Measurements from ENCODE around the gene CLINT1.

DNA sequence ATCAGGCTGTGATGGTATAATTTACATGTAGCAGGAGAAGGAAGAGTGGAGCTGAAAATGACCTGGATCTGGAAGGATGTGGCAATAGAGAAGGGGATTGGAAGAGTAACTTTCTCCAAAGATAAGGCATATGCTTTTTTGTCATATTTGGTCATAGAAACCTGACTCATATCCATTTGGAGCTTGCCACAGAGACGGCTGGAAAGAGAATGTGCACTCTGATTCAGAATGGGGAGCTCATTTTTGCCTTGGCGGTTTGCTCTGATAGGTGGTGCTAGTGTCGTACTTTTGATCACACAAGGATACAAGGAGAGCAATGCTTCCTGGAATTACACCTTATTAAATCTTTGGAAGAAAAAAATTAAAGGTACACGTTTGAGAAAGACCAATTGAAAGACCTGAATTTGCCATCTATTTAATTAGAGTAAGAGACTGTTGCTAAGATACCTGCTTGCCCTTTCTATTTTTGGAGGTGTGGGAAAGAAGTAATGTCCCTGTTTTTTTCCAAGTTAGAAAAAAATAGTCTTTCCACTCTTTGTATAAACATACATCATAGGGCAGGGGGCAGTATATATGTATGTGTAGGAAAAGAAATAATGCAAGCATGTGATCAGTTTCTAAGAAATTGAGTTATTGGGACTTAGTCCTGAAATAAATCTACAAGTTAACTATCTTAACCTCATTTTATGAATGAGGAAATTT is 110.0 kb downstream of the CLINT1 start:
- TF ChIP-seq, protein P1, sequence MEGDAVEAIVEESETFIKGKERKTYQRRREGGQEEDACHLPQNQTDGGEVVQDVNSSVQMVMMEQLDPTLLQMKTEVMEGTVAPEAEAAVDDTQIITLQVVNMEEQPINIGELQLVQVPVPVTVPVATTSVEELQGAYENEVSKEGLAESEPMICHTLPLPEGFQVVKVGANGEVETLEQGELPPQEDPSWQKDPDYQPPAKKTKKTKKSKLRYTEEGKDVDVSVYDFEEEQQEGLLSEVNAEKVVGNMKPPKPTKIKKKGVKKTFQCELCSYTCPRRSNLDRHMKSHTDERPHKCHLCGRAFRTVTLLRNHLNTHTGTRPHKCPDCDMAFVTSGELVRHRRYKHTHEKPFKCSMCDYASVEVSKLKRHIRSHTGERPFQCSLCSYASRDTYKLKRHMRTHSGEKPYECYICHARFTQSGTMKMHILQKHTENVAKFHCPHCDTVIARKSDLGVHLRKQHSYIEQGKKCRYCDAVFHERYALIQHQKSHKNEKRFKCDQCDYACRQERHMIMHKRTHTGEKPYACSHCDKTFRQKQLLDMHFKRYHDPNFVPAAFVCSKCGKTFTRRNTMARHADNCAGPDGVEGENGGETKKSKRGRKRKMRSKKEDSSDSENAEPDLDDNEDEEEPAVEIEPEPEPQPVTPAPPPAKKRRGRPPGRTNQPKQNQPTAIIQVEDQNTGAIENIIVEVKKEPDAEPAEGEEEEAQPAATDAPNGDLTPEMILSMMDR (conservative IDR thresholded peaks at IDR 0.05) = no peak
- TF ChIP-seq ZFX (IDR thresholded peaks at IDR 0.05) = no peak

Data from C4-2B (cell line).